A549 (cell line): ENCODE data around the gene GMIP. TPM values are rescaled to one million over a fixed set of nuclear protein-coding genes. Genes with fewer than 3 reads are reported as not detected.
"Not testable (repeated sequence)": the region's sequence is repeated elsewhere in the genome, so short reads cannot be mapped to it uniquely, and the experiment has no call there.

Source experiments
- ATAC-seq, 2 experiments: fragments of 200-7000 bp in 1 of 2; fragments of >200 bp in 1 of 2; cut with Nextera tagmentation in 1 of 2; cut with Tn5 transposase in 1 of 2; 3 replicates each; pipeline versions ENCODE4 v1.8.0 to v1.9.1; 2018 to 2020; ENCODE audit warnings: mild to moderate bottlenecking in 1 of 2, moderate library complexity in 1 of 2
- CTCF ChIA-PET: fragments of 300-600 bp; sonication (Branson Sonifier 250); formaldehyde crosslinking; extraction: SDS; loops from one replicate; lab custom pipeline; 2021; ENCODE audit warnings: antibody characterized with exemption, inconsistent platforms; lab: Yijun Ruan, JAX
- POLR2A ChIA-PET: fragments of 350-600 bp; formaldehyde crosslinking; extraction: SDS; loops from one replicate; lab custom pipeline; 2021; ENCODE audit warnings: antibody characterized with exemption, inconsistent platforms; lab: Yijun Ruan, JAX
- DNase-seq, 2 experiments: peaks; one replicate each; pipeline versions ENCODE4 v3.0.0 to v3.0.0-alpha.2; 2011 to 2016; ENCODE audit warnings: low read depth in 1 of 2, low spot score in 1 of 2
- FAIRE-seq: peaks from 2 replicates; lab custom pipeline; 2011; peaks lifted over from hg19 to GRCh38; lab: Jason Lieb, UNC
- H3K27ac ChIP-seq, 2 experiments: fragments of >200 bp; sonication (Bioruptor Twin); formaldehyde crosslinking; 3 replicates each; pipeline ENCODE4 v1.5.1; 2016 to 2017
- H3K4me1 ChIP-seq: fragments of >200 bp; sonication (Bioruptor Twin); formaldehyde crosslinking; 3 replicates; pipeline ENCODE4 v1.6.1; 2016
- H3K4me2 ChIP-seq: fragments of >200 bp; sonication (Bioruptor Twin); formaldehyde crosslinking; 3 replicates; pipeline ENCODE4 v1.6.1; 2016
- H3K4me3 ChIP-seq: fragments of >200 bp; sonication (Bioruptor Twin); formaldehyde crosslinking; 3 replicates; pipeline ENCODE4 v1.5.1; 2016
- H3K9me3 ChIP-seq: fragments of >200 bp; sonication (Bioruptor Twin); formaldehyde crosslinking; 3 replicates; pipeline ENCODE4 v1.6.1; 2016
- BCL3 ChIP-seq: fragments of >200 bp; sonication (Bioruptor Twin); formaldehyde crosslinking; IDR thresholded peaks from 3 replicates; pipeline ENCODE4 v1.6.1; 2016
- CBX8 ChIP-seq: fragments of 200-600 bp; sonication (generic); IDR thresholded peaks from 2 replicates; pipeline ENCODE4 v1.6.1; 2016
- CHD2 ChIP-seq: fragments of 150-350 bp; IDR thresholded peaks from 2 replicates; pipeline ENCODE4 v1.6.1; 2014; ENCODE audit warnings: low read length; ENCODE audit not compliant: partially characterized antibody
- ELK1 ChIP-seq: fragments of 150-350 bp; IDR thresholded peaks from 2 replicates; pipeline ENCODE4 v1.6.1; 2014; ENCODE audit warnings: low read depth, mild to moderate bottlenecking, low read length
- GATA3 ChIP-seq: IDR thresholded peaks from 2 replicates; pipeline ENCODE4 v1.6.1; 2012; ENCODE audit warnings: borderline replicate concordance
- HEYL ChIP-seq: fragments of 250-450 bp; sonication (Bioruptor Pico); IDR thresholded peaks from 2 replicates; pipeline ENCODE4 v1.8.0; 2021; ENCODE audit warnings: mild to moderate bottlenecking, moderate library complexity
- HOXB5 ChIP-seq: fragments of 250-450 bp; sonication (Bioruptor Pico); IDR thresholded peaks from 2 replicates; pipeline ENCODE4 v1.5.0; 2020; ENCODE audit warnings: mild to moderate bottlenecking, moderate library complexity
- KDM1A ChIP-seq: fragments of 200-600 bp; sonication (generic); IDR thresholded peaks from 2 replicates; pipeline ENCODE4 v1.6.1; 2016; ENCODE audit warnings: low read depth, mild to moderate bottlenecking
- KDM5A ChIP-seq: fragments of 200-600 bp; sonication (generic); IDR thresholded peaks from 2 replicates; pipeline ENCODE4 v1.6.1; 2016; ENCODE audit warnings: antibody characterized with exemption, mild to moderate bottlenecking
- MAFK ChIP-seq: fragments of 450-650 bp; IDR thresholded peaks from 2 replicates; pipeline ENCODE4 v1.6.1; 2014; ENCODE audit not compliant: partially characterized antibody
- MAX ChIP-seq: IDR thresholded peaks from 2 replicates; pipeline ENCODE4 v1.6.1; 2012
- MAZ ChIP-seq: fragments of 150-350 bp; IDR thresholded peaks from 2 replicates; pipeline ENCODE4 v1.6.1; 2014; ENCODE audit warnings: antibody characterized with exemption, low read depth, low read length, borderline replicate concordance
- NFE2L2 ChIP-seq: fragments of 150-350 bp; conservative IDR thresholded peaks from 2 replicates; pipeline ENCODE4 v1.6.1; 2014; ENCODE audit warnings: low read length
- NPAS2 ChIP-seq: fragments of 250-450 bp; sonication (Bioruptor Pico); IDR thresholded peaks from 2 replicates; pipeline ENCODE4 v1.8.0; 2022; ENCODE audit warnings: mild to moderate bottlenecking, moderate library complexity, borderline replicate concordance
- POLR2A ChIP-seq: IDR thresholded peaks from 2 replicates; pipeline ENCODE4 v1.6.1; 2012; ENCODE audit warnings: mild to moderate bottlenecking, low read length
- RAD21 ChIP-seq, 2 experiments: fragments of >200 bp in 1 of 2; sonication (Bioruptor Twin) in 1 of 2; formaldehyde crosslinking in 1 of 2; IDR thresholded peaks in 1 of 2; conservative IDR thresholded peaks in 1 of 2; 2 replicates in 1 of 2; 3 replicates in 1 of 2; pipeline ENCODE4 v1.6.1; 2012 to 2018; ENCODE audit warnings: inconsistent platforms in 1 of 2
- RCOR1 ChIP-seq: fragments of 150-350 bp; IDR thresholded peaks from 2 replicates; pipeline ENCODE4 v1.6.1; 2014; ENCODE audit warnings: antibody characterized with exemption, low read length, low read depth
- REST ChIP-seq: fragments of 200-600 bp; sonication (generic); IDR thresholded peaks from 2 replicates; pipeline ENCODE4 v1.6.1; 2016; ENCODE audit warnings: antibody characterized with exemption, mild to moderate bottlenecking, moderate library complexity
- RNF2 ChIP-seq: fragments of 200-600 bp; sonication (generic); IDR thresholded peaks from 2 replicates; pipeline ENCODE4 v1.6.1; 2016; ENCODE audit warnings: low read depth, mild to moderate bottlenecking, antibody characterized with exemption, moderate library complexity, borderline replicate concordance
- WGBS: methylation state at CpG from one replicate; pipeline ENCODE4 v1.1.6; 2017; ENCODE audit errors: missing lambda C conversion rate; 5-methylcytosine and 5-hydroxymethylcytosine counted together
- polyA plus RNA-seq, 4 experiments: library from polyadenylated mRNA; depleted of rRNA in 3 of 4; stranded (reverse); fragments of >200 nt; fragmentation: RNase III in 1 of 4; extraction: RNeasy Plus Mini Kit Qiagen cat#74134 plus additional on column Dnase treatment in 1 of 4; gene quantifications; 2 replicates in 3 of 4; 3 replicates in 1 of 4; pipeline ENCODE4 v1.2.3, GENCODE V29; 2011 to 2017

The GMIP gene
- polyA plus RNA-seq, 2 of the 4 experiments (the other 2 are of a cell fraction) = 1.4 to 4.1 TPM

- Histone ChIP-seq H3K4me3 (no peak overlapping the region), H3K27ac (no peak overlapping the region), H3K4me1 (no peaks in the 10 kb centered on the region)
- CTCF ChIA-PET = no interaction called here
- no peak for FAIRE-seq
- TF ChIP-seq CBX8 = no peak
- TF ChIP-seq RNF2 = no peak
- TF ChIP-seq BCL3 = no peak
- no peak for TF ChIP-seq POLR2A
- TF ChIP-seq MAZ = no peak
- TF ChIP-seq RCOR1 = no peak
- TF ChIP-seq RAD21 (conservative IDR thresholded peaks at IDR 0.05 in 1 of 2, IDR thresholded peaks at IDR 0.05 in 1 of 2) = no peak
- TF ChIP-seq REST = no peak
- no peak for TF ChIP-seq KDM1A
- TF ChIP-seq, all 56 proteins: peak for 0
- ATAC-seq (no peak), DNase-seq (no peak)
- Histone ChIP-seq H3K4me2 (no peak overlapping the region), H3K9me3 (peaks cover 6% of the 10 kb centered on the region; the same call in 2 of the 3 replicates)
- POLR2A ChIA-PET = interaction anchor here (1.2 kb wide), 1 partner anchor 84 kb away, joined by 7 read pairs; no protein-coding TSS in a partner anchor
- 52% methylated on average over 10 of the region's 10 CpGs for WGBS
Observed at GRCh38 chr19:19691683-19692082, 48.2 kb upstream of the GMIP start.

- CTCF ChIA-PET = interaction anchor here (0.6 kb wide), 1 partner anchor 574 kb away, joined by 3 read pairs; no protein-coding TSS in a partner anchor
- DNase-seq, H3K4me1 ChIP-seq, H3K9me3 ChIP-seq, FAIRE-seq, ATAC-seq, POLR2A ChIA-PET, H3K4me3 ChIP-seq, H3K4me2 ChIP-seq, H3K27ac ChIP-seq: not testable (repeated sequence)
- 65% methylated on average over 10 of the region's 10 CpGs for WGBS
Observed at GRCh38 chr19:19689023-19689422, 45.6 kb upstream of the GMIP start.

- 64% methylated on average over 3 of the region's 3 CpGs for WGBS
- peaks cover 13% of the 10 kb centered on the region for H3K9me3 ChIP-seq
- POLR2A ChIA-PET = no interaction called here
- H3K4me2 ChIP-seq = no peak overlapping the region
- FAIRE-seq = no peak
- H3K4me3 ChIP-seq = no peak overlapping the region
- H3K4me1 ChIP-seq = no peaks in the 10 kb centered on the region
- no peak overlapping the region for H3K27ac ChIP-seq
- ATAC-seq = no peak
- no peak for DNase-seq
- CTCF ChIA-PET = interaction anchor here (0.7 kb wide), 1 partner anchor 103 kb away, joined by 3 read pairs; no protein-coding TSS in a partner anchor
- TF ChIP-seq KDM5A (no peak), NPAS2 (CRISPR knock-in tag) (no peak), ELK1 (no peak), BCL3 (no peak), NFE2L2 (no peak), GATA3 (no peak), HEYL (CRISPR knock-in tag) (no peak), MAFK (no peak), RCOR1 (no peak), REST (no peak), HOXB5 (CRISPR knock-in tag) (no peak), CHD2 (no peak), MAZ (no peak), MAX (no peak)
- TF ChIP-seq, all 56 proteins: peak for 0
Observed at GRCh38 chr19:19687090-19687489, 43.6 kb upstream of the GMIP start.
